Neural cell (in vitro differentiated cells): Measurements from ENCODE around the gene DHPS.

ENCODE experiments used
- CTCF ChIP-seq: fragments of 450-650 bp; IDR thresholded peaks from 2 replicates; pipeline ENCODE4 v1.5.1; 2014; ENCODE audit warnings: antibody characterized with exemption, mild to moderate bottlenecking, moderate library complexity; ENCODE audit not compliant: poor library complexity, severe bottlenecking
- EP300 ChIP-seq: fragments of 450-650 bp; conservative IDR thresholded peaks from 2 replicates; pipeline ENCODE4 v1.6.1; 2014; ENCODE audit warnings: antibody characterized with exemption, mild to moderate bottlenecking, moderate library complexity; ENCODE audit not compliant: poor library complexity, severe bottlenecking
- EZH2 ChIP-seq: fragments of 200-600, 300-800 bp; shearing (Covaris generic), sonication (generic); IDR thresholded peaks from 2 replicates; pipeline ENCODE4 v1.6.1; 2014; ENCODE audit warnings: antibody characterized with exemption, low read length, borderline replicate concordance, mild to moderate bottlenecking; ENCODE audit not compliant: insufficient read depth, poor library complexity, severe bottlenecking
- POLR2AphosphoS5 ChIP-seq: IDR thresholded peaks from 2 replicates; pipeline ENCODE4 v1.6.1; 2012
- REST ChIP-seq: IDR thresholded peaks from 2 replicates; pipeline ENCODE4 v1.6.1; 2012; ENCODE audit warnings: borderline replicate concordance
- SMC3 ChIP-seq: fragments of 450-650 bp; conservative IDR thresholded peaks from 2 replicates; pipeline ENCODE4 v1.6.1; 2014; ENCODE audit warnings: antibody characterized with exemption, mild to moderate bottlenecking, moderate library complexity; ENCODE audit not compliant: poor library complexity
- TAF1 ChIP-seq: IDR thresholded peaks from 2 replicates; pipeline ENCODE4 v1.6.1; 2012; ENCODE audit warnings: low read depth

GRCh38 chr19:12648088-12648487 is 33.6 kb downstream of the DHPS start:
- TF ChIP-seq SMC3 = no peak
- TF ChIP-seq TAF1 = no peak
- no peak for TF ChIP-seq CTCF
- TF ChIP-seq EP300 = no peak
- TF ChIP-seq EZH2 = no peak
- TF ChIP-seq POLR2AphosphoS5 = no peak
- TF ChIP-seq REST = no peak
